NCI-H524 (cell line): ENCODE results near the gene GNAI1.

Source experiments
- DNase-seq, 2 experiments: peaks; one replicate each; lab custom pipeline; 2025; lab: John Stamatoyannopoulos, UW

GNAI1 gene

DNA sequence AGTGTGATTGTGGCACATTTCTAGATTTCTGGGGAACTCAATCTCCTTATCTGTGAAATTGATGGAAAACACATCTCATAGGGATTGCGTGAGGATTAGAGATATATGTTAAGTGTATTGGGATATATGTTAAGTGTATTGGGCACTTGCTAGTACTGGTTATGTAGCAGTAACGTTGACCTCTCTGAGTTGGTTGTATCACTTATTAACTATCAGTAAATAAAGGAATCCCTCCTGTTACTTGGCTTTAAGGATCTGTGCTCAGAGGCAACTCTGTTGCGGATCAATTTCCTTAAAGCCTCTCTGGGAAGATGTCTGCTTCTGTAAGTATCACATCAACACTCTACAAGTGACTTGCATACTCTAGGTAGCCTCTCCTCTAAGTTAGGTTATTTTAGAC lies 25.2 kb downstream of the GNAI1 start:
- DNase-seq, result no peak

DNA sequence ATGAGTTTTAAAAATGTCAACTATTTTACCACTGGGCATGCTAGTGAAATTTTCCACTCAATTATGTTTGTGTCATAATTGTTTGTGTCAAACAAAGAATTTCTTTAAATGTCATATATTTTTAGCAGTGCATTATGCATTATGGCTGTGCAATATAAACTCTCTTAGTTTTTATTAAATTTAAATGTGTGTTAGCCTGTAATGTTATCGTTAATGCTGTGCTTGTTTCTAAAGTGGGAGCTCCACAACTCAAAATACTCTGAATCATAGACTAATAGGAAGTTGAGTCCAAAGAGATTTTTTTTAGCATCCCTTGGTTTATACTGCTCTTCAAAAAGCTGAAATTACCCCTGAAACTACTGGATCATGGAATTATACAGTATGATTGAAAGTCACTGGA lies 26.8 kb downstream of the GNAI1 start:
- no peak for DNase-seq

- DNase-seq, result no peak
These were observed 30.5 kb downstream of the GNAI1 start for GRCh38 chr7:80165177-80165576.

- no peak for DNase-seq
These were observed 35.8 kb downstream of the GNAI1 start for GRCh38 chr7:80170445-80170844.

- no peak for DNase-seq
These were observed 37.8 kb downstream of the GNAI1 start for GRCh38 chr7:80172387-80172786.

- DNase-seq, result no peak
These were observed 41.1 kb downstream of the GNAI1 start for GRCh38 chr7:80175744-80176143.

- no peak for DNase-seq
These were observed 46.8 kb downstream of the GNAI1 start for GRCh38 chr7:80181411-80181810.

- DNase-seq, result no peak
These were observed 48.1 kb downstream of the GNAI1 start for GRCh38 chr7:80182630-80183276.

GRCh38 chr7:80183351-80183750 lies 48.7 kb downstream of the GNAI1 start:
- no peak for DNase-seq

- no peak for DNase-seq
These were observed 49.5 kb downstream of the GNAI1 start for GRCh38 chr7:80183900-80184685.

- DNase-seq, result no peak
These were observed 50.1 kb downstream of the GNAI1 start for GRCh38 chr7:80184693-80185092.

- no peak for DNase-seq
These were observed 50.9 kb downstream of the GNAI1 start for GRCh38 chr7:80185571-80185970.

GRCh38 chr7:80186721-80187120 lies 52.1 kb downstream of the GNAI1 start:
- DNase-seq, result no peak

- no peak for DNase-seq
These were observed 52.6 kb downstream of the GNAI1 start for GRCh38 chr7:80187279-80187678.

- DNase-seq, result no peak
These were observed 53.1 kb downstream of the GNAI1 start for GRCh38 chr7:80187727-80188126.

DNA sequence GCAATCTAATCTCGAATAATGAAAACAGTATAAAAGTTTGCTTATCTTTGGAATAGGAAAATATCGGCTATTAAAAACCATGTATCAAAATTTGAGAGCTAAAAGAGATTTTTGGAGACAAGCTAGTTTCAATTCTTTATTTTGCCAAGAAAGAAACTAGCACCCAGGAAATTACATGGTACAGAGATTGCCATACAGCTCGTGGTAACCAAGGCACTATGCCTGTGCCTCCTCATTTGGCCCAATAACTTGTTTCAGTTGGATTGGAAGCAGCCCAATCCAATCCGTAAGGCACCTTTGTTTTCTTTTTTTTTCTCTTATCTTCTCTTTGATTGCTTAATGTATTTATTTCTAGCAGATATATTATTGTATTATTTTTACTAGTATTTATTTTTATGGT lies 55.0 kb downstream of the GNAI1 start:
- DNase-seq, result no peak

- no peak for DNase-seq
These were observed 63.0 kb downstream of the GNAI1 start for GRCh38 chr7:80197627-80198026.

- DNase-seq, result no peak
These were observed 64.4 kb downstream of the GNAI1 start for GRCh38 chr7:80199051-80199450.

DNA sequence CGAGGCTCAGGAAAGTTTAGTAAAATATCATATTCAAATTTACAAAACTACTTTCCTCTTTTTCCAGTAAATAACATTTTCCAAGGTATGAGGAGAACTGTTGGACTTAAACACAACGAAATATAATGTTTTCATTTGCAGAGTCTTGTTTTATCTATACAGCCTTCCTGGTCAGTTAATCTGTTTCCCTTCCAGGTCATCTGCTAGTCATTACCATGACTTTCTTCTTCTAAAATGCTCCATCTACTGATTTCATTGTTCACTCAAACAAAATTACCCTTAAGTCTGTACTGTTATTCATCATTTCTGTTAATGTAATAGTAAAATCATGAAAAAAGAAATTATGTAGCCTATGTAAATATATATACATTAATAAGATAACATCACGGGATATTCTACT lies 69.8 kb downstream of the GNAI1 start:
- no peak for DNase-seq

- DNase-seq, result no peak
These were observed 70.3 kb downstream of the GNAI1 start for GRCh38 chr7:80204919-80205318.

DNA sequence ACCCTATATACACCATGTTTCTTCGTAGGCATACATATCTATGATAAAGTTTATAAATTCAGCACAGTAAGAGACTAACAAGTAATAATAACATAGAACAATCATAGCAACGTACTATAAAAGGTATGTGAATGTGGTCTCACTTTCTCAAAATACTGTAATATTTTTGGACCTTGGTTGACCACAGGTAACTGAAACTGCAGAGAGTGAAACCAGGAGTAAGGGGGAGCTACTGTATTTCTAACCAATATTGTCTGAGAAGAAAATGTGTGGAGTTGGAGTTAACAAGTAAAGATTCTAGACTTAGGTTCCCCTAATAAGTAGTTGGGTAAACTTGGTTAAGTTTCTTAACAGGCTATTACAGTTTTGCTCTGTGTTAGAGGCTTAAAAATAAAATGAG lies 72.1 kb downstream of the GNAI1 start:
- DNase-seq, result no peak

DNA sequence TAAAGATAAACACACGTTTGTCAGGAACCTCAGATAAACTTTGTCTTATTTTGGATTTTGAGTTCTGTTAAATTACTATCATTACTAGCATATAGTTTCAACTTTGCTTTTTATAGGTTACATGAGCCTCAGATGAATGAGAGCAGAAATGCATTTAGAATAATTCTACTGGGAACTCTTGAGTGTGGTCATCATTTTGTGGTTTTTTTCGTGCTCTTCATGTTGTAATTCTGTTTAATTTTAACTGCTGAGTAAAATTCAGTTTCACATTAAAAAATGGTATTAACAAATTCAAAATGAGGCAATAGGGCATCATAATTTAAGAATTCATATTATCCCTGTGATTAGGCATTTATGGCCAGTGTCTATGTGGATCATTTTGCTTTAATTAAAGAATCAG lies 72.9 kb downstream of the GNAI1 start:
- DNase-seq, result no peak

DNA sequence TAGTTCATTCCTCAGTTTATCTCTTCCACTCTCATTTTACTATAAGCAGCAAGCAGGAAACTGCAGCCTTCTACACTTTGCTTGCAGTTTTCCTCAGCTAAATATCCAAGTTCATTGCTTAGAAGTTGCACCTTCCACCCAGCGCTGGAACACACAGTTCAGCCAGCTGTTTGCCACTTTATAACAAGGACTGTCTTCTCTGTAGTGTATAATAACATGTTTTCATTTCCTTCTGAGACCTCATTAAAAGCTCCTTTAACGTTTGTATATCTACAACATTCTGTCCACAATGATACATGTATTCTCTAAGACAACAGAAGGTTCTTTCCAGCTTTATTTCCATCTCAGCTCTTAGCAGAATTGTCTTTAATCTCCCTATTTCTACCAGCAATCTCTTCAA lies 74.1 kb downstream of the GNAI1 start:
- no peak for DNase-seq

DNA sequence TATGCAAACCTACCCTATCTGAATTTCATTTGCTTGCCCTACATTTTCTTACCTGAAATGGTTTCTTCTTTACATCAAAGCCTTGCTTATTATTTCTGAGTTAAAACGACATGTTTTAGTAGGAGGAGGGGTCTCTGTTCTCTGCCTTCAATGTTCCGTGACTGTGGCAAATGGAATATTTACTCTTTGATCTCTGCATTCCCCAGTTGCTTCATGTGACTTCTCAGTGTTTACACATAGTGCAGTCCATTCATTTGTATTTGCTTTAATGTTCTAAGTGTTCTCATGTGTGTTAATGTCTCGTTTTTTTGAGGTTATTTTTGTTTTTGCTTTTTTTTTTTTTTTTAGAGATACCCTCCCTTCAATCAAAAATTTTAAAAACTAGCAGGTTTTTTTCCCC lies 75.8 kb downstream of the GNAI1 start:
- DNase-seq, result no peak
